ENCODE data around the gene REP15.

- TF ChIP-seq CTCF (IDR thresholded peaks at IDR 0.05): no peak
- no peak for TF ChIP-seq POLR2A (IDR thresholded peaks at IDR 0.05)
- no peak for TF ChIP-seq POLR2AphosphoS5 (IDR thresholded peaks at IDR 0.05)
Observed at GRCh38 chr12:27672051-27672450, 24.2 kb upstream of the REP15 start.

All from prostate gland (tissue), 2 donors.